ENCODE data around the gene WDR44.
"Not testable (repeated sequence)": the region's sequence is repeated elsewhere in the genome, so short reads cannot be mapped to it uniquely, and the experiment has no call there.

Gene WDR44

GRCh38 chrX:118356154-118356701, 10.3 kb downstream of the WDR44 start:
- no peak for DNase-seq (ENCODE audit: low read depth, low spot score)

DNA sequence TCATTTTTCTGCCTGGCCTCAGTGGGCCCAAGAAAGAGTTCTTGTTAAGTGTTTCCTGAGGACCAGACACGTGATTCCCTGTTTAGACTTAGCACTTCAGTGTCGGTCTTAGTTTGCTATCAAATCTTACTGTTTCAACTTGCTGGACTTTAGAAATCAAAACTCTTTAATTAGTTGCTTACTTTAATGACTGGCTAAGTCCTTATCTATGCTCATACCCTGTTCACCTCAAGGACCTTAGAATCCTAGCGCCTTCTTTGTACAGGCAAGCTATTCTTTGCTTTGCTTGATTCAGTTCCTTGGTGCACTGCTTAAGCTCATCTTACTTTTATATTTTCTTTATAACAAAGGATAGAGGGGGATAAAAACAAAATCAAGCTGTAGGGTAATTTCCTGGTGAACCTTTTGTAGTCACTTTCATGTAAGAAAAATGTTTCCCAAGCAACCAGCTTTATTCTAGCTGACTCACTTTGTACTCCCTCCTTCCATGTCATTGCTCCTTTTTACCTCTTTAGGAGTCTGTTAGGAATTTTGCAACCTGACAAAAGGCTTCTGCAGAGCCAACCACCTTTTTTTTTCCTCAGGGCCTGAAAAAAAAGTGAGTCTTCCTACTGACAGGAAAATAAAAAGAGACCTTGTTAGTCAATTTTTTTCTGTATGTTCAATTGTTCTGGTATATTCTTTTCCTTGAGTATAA, 14.7 kb downstream of the WDR44 start:
- no peak for DNase-seq (ENCODE audit: low read depth, low spot score)

- DNase-seq (ENCODE audit: low read depth, low spot score): no peak
These were observed 18.4 kb downstream of the WDR44 start for GRCh38 chrX:118364261-118364660.

GRCh38 chrX:118367338-118367737, 21.4 kb downstream of the WDR44 start:
- no peak for DNase-seq (ENCODE audit: low read depth, low spot score)

- no peak for DNase-seq (ENCODE audit: low read depth, low spot score)
These were observed 22.5 kb downstream of the WDR44 start for GRCh38 chrX:118368398-118368797.

GRCh38 chrX:118370921-118371624, 25.2 kb downstream of the WDR44 start:
- no peak for DNase-seq (ENCODE audit: low read depth, low spot score)

- DNase-seq (ENCODE audit: low read depth, low spot score): no peak
These were observed 27.6 kb downstream of the WDR44 start for GRCh38 chrX:118373538-118373937.

GRCh38 chrX:118383120-118383519, 37.2 kb downstream of the WDR44 start:
- DNase-seq (ENCODE audit: low read depth, low spot score): no peak

GRCh38 chrX:118392716-118393115, 46.8 kb downstream of the WDR44 start:
- DNase-seq (ENCODE audit: low read depth, low spot score): no peak

- no peak for DNase-seq (ENCODE audit: low read depth, low spot score)
These were observed 50.2 kb downstream of the WDR44 start for GRCh38 chrX:118396113-118396512.

GRCh38 chrX:118418811-118419251, 72.9 kb downstream of the WDR44 start:
- no peak for DNase-seq (ENCODE audit: low read depth, low spot score)

DNA sequence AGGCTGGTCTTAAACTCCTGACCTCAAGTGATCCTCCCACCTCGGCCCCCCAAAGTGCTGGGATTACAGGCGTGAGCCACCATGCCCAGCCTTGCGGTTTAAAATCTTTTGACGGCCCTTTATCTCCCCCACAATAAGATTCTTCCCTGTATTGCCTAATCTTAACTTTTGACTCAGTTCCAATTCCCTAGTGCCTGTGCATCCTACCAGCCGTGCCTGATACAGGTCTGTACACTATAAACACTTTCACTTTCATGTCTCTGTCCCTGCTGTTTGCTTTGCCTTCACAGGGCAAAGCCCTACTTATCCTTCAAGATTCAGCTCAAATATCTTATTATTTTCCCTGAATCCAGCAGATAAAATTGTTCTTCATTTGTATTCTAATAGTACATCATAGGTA, 74.6 kb downstream of the WDR44 start:
- DNase-seq (ENCODE audit: low read depth, low spot score): no peak

DNA sequence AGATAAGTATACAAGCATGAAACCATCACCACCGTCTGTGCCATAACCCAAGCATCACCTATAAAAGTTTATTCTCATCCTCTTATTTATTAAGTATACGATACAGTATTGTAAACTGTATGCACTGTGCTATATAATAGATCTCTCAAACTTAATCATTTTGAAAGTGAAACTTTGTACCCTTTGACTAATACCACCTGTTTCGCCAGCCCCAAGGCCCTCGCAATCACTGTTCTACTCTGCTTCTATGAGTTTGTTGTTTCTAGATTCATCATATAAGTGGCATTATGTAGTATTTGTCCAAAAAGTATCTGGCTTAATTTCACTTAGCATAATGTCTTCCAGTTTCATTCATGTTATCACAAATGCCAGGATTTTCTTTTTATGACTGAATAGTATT, 77.7 kb downstream of the WDR44 start:
- no peak for DNase-seq (ENCODE audit: low read depth, low spot score)

GRCh38 chrX:118432799-118433198, 86.9 kb downstream of the WDR44 start:
- DNase-seq (ENCODE audit: low read depth, low spot score): no peak

DNA sequence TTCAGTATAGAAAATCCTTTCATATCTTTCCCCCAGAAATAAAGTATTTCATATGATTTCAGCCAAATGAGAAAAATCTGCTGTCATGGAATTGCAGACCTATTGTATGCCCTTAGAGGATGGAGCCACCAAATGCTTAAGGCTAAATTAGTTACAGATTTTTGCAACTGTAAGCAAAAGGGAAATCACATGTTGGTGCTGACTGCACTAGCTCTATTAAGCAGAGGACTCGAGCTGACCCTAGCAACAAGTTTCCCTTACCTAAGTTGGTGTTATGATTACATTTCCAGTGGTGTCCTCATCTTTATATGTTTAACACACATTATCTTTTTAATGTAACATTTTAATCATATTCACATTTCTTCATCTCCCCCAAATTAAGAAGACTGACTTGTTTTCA, 91.4 kb downstream of the WDR44 start:
- DNase-seq (ENCODE audit: low read depth, low spot score): no peak

DNA sequence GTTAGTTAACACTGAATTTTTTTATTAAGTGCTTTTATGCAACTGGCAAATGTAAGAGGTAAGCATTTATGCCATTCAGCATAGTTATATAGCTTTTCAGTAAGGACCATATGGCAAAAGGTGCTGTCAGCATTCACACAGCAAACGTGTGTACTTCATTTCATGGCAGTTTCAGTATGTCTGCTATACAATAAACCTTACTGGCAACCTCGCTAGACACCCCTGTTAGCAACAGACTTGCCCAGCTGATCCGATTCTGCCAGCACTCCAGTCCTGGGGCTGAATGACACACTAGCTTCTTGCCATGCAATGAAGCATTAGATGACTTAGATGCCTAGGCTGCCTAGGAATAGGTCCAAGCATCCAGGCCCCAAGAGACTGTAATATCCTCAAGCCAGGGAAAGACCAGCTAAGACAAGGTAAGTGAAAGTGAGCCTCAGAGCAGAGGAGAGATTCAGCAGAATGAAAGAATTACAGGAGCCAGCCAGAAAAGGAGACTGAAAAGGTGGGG, 102.4 kb downstream of the WDR44 start:
- DNase-seq (ENCODE audit: low read depth, low spot score): no peak

- no peak for DNase-seq (ENCODE audit: low read depth, low spot score)
These were observed 109.1 kb downstream of the WDR44 start for GRCh38 chrX:118455013-118455412.

DNA sequence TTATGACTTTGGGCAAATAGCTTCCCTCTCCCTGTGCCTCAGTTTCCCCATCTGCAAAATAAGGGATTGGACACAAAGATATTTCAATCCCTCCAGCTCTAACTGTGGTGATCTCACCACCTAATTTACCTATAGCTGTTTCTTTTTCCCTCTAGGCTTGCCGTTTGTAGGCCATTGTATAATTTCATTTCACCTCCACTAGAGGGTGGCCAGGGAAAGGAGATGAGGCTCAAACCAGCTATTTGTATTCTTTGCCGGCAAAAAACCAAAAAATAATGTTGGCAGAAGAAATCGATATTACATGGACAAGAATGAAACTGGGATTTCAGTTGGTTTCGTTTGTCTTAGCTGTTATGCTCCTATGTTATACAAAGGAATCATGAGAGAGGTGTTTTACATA, 113.6 kb downstream of the WDR44 start:
- DNase-seq (ENCODE audit: low read depth, low spot score): no peak

DNA sequence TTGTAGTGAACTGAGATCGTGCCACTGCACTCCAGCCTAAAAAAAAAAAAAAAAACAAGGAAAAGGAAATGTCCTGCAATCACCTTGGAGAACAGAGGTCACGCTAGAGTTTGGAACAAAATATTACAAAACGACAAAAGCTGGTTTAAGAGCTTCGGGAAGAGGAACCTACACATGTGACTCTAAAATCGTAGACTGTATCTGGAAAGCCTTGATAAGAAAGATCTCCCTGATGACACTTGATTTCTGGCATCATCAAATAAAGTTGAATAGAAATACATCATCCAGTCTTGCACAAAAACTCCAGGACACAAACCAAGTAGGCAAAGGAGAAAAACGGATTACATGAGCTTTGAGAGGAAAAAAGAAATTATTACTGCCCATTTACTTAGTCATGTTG, 118.6 kb downstream of the WDR44 start:
- DNase-seq (ENCODE audit: low read depth, low spot score): no peak

- no peak for DNase-seq (ENCODE audit: low read depth, low spot score)
These were observed 122.2 kb downstream of the WDR44 start for GRCh38 chrX:118468122-118468521.

DNA sequence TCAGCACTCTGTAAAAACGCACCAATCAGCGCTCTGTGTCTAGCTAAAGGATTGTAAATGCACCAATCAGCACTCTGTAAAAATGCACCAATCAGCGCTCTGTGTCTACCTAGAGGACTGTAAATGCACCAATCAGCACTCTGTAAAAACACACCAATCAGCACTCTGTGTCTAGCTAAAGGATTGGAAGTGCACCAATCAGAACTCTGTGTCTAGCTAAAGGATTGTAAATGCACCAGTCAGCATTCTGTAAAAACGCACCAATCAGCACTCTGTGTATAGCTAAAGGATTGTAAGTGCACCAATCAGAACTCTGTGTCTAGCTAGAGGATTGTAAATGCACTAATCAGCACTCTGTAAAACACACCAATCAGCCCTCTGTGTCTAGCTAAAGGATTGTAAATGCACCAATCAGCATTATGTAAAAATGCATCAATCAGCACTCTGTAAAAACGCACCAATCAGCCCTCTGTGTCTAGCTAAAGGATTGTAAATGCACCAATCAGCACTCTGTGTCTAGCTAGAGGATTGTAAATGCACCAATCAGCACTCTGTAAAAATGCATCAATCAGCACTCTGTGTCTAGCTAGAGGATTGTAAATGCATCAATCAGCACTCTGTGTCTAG, 124.9 kb downstream of the WDR44 start:
- not testable (repeated sequence) for DNase-seq (ENCODE audit: low read depth, low spot score)

DNA sequence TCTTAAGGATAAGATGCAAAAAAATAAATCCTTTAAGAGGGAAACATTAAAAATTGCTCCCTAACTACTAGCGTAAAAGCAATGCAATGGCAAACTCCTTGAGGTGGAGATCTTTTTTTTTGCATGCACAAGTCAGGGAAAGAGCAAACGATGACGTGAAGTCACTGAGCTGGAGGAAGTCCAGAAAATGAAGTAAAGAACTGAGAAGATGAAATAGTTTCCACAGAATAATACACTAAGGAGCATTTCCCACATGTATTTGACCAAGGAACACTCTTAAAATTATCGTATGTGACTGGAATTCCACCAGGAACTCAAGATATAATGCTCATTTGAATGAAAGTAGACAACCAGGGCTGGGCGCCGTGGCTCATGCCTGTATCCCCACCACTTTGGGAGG, 128.7 kb downstream of the WDR44 start:
- DNase-seq (ENCODE audit: low read depth, low spot score): no peak
